Fibroblast of skin of left quadriceps (primary cell): ENCODE results near the gene CEACAM7.

Source experiments
- DNase-seq, 2 experiments: peaks; one replicate each; pipeline ENCODE4 v3.0.0-alpha.2; 2013; ENCODE audit warnings: low read depth in 2 of 2

Gene CEACAM7

GRCh38 chr19:41700381-41701195 lies 12.5 kb upstream of the CEACAM7 start:
- DNase-seq: no peak

DNA sequence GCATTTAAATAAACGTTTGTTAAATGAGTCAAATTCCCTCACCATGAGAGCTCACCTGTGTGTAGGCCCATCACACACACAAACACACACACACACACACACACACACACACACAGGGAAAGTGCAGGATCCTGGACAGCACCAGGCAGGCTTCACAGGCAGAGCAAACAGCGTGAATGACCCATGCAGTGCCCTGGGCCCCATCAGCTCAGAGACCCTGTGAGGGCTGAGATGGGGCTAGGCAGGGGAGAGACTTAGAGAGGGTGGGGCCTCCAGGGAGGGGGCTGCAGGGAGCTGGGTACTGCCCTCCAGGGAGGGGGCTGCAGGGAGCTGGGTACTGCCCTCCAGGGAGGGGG lies 11.9 kb upstream of the CEACAM7 start:
- DNase-seq: no peak

DNA sequence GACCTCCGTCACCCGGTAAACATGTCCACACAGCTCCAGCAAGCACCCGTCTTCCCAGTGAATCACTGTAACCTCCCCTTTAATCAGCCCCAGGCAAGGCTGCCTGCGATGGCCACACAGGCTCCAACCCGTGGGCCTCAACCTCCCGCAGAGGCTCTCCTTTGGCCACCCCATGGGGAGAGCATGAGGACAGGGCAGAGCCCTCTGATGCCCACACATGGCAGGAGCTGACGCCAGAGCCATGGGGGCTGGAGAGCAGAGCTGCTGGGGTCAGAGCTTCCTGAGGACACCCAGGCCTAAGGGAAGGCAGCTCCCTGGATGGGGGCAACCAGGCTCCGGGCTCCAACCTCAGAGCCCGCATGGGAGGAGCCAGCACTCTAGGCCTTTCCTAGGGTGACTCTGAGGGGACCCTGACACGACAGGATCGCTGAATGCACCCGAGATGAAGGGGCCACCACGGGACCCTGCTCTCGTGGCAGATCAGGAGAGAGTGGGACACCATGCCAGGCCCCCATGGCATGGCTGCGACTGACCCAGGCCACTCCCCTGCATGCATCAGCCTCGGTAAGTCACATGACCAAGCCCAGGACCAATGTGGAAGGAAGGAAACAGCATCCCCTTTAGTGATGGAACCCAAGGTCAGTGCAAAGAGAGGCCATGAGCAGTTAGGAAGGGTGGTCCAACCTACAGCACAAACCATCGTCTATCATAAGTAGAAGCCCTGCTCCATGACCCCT lies 11.3 kb upstream of the CEACAM7 start:
- no peak for DNase-seq

DNA sequence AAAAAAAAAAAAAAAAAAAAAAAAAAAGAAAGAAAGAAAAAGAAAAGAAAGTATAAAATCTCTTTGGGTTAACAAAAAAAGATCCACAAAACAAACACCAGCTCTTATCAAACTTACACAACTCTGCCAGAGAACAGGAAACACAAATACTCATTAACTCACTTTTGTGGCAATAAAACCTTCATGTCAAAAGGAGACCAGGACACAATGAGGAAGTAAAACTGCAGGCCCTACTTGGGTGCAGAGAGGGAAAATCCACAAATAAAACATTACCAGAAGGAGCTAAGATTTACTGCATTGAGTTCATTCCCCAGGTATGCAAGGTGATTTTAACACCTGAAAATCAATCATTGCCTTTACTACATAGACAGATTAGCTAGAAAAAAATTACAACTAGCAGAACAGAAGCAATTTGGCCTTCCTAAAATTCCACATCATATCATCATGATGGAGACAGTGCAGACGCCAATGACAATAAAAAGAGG lies 10.7 kb upstream of the CEACAM7 start:
- no peak for DNase-seq

DNA sequence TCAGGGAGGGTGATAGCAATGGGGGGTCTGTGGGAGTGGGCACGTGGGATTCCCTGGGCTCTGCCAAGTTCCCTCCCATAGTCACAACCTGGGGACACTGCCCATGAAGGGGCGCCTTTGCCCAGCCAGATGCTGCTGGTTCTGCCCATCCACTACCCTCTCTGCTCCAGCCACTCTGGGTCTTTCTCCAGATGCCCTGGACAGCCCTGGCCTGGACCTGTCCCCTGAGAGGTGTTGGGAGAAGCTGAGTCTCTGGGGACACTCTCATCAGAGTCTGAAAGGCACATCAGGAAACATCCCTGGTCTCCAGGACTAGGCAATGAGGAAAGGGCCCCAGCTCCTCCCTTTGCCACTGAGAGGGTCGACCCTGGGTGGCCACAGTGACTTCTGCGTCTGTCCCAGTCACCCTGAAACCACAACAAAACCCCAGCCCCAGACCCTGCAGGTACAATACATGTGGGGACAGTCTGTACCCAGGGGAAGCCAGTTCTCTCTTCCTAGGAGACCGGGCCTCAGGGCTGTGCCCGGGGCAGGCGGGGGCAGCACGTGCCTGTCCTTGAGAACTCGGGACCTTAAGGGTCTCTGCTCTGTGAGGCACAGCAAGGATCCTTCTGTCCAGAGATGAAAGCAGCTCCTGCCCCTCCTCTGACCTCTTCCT lies 9.3 kb upstream of the CEACAM7 start:
- DNase-seq: no peak

DNA sequence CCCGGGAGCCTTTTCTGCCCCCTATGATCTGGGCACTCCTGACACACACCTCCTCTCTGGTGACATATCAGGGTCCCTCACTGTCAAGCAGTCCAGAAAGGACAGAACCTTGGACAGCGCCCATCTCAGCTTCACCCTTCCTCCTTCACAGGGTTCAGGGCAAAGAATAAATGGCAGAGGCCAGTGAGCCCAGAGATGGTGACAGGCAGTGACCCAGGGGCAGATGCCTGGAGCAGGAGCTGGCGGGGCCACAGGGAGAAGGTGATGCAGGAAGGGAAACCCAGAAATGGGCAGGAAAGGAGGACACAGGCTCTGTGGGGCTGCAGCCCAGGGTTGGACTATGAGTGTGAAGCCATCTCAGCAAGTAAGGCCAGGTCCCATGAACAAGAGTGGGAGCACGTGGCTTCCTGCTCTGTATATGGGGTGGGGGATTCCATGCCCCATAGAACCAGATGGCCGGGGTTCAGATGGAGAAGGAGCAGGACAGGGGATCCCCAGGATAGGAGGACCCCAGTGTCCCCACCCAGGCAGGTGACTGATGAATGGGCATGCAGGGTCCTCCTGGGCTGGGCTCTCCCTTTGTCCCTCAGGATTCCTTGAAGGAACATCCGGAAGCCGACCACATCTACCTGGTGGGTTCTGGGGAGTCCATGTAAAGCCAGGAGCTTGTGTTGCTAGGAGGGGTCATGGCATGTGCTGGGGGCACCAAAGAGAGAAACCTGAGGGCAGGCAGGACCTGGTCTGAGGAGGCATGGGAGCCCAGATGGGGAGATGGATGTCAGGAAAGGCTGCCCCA lies 8.5 kb upstream of the CEACAM7 start:
- no peak for DNase-seq

DNA sequence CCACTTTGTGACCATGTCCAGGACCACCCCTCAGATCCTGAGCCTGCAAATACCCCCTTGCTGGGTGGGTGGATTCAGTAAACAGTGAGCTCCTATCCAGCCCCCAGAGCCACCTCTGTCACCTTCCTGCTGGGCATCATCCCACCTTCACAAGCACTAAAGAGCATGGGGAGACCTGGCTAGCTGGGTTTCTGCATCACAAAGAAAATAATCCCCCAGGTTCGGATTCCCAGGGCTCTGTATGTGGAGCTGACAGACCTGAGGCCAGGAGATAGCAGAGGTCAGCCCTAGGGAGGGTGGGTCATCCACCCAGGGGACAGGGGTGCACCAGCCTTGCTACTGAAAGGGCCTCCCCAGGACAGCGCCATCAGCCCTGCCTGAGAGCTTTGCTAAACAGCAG lies 7.7 kb upstream of the CEACAM7 start:
- DNase-seq: no peak

DNA sequence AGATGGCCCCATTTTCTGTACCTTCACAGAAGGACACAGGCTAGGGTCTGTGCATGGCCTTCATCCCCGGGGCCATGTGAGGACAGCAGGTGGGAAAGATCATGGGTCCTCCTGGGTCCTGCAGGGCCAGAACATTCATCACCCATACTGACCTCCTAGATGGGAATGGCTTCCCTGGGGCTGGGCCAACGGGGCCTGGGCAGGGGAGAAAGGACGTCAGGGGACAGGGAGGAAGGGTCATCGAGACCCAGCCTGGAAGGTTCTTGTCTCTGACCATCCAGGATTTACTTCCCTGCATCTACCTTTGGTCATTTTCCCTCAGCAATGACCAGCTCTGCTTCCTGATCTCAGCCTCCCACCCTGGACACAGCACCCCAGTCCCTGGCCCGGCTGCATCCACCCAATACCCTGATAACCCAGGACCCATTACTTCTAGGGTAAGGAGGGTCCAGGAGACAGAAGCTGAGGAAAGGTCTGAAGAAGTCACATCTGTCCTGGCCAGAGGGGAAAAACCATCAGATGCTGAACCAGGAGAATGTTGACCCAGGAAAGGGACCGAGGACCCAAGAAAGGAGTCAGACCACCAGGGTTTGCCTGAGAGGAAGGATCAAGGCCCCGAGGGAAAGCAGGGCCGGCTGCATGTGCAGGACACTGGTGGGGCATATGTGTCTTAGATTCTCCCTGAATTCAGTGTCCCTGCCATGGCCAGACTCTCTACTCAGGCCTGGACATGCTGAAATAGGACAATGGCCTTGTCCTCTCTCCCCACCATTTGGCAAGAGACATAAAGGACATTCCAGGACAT lies 7.0 kb upstream of the CEACAM7 start:
- DNase-seq: no peak

- no peak for DNase-seq
Measured at GRCh38 chr19:41694196-41694595, 6.1 kb upstream of the CEACAM7 start.

- DNase-seq: no peak
Measured at GRCh38 chr19:41691268-41691970, 3.3 kb upstream of the CEACAM7 start.

DNA sequence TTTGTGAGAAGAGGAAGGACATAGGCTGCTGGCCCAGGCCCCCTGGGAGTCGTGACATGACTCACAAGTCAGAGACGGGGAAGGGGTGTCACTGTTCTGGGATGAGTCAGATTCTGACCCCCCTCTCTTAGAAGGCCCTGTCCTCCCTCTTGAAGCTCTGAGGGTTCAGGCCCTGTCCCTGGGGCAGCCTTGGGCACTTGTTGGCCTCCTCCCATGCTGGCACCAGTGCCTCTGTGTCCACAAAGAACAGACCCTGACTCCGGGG lies 2.7 kb upstream of the CEACAM7 start:
- no peak for DNase-seq

DNA sequence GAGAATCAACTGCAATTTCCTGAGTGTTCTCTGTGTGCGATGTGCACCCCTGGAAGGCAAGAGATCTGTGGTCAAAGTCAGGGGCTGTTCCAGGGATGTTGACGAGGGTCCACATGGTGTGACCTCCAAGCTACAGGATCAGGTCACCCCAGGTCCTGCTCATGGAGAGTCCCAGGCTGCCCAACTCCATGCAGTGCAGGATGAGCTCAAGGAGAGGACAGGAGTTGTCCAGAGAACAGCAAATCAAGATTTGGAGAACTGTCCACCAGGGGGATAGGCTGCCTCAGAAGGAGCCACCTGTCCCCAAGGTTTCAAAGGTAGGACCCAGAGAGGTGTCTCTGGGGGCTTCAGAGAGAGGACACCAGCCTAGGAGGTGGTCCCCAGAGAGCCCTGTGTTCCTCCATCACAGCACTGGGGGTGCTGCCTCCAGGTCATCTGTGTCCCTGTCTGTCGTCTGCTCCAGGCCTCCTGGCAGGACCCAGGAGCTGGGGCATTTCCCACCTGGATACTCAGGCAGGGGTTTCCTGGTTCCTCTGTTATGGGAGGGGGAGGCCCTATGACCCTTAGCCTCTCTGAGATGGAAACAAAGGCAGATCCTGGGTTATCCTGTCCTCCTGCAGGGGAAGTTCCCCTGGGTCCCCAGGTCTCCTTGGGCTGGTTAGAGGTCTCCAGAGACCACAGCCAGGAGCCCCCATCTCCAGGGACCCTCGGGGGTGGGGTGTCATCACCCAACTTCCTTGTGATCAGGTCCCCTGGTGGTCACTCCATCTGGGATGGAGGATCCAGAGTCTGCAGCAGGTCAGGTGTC lies 2.1 kb upstream of the CEACAM7 start:
- DNase-seq: no peak

GRCh38 chr19:41688687-41689086 lies 617 bp upstream of the CEACAM7 start:
- DNase-seq: no peak

- DNase-seq: no peak
Measured at GRCh38 chr19:41687419-41687818, 651 bp downstream of the CEACAM7 start.

DNA sequence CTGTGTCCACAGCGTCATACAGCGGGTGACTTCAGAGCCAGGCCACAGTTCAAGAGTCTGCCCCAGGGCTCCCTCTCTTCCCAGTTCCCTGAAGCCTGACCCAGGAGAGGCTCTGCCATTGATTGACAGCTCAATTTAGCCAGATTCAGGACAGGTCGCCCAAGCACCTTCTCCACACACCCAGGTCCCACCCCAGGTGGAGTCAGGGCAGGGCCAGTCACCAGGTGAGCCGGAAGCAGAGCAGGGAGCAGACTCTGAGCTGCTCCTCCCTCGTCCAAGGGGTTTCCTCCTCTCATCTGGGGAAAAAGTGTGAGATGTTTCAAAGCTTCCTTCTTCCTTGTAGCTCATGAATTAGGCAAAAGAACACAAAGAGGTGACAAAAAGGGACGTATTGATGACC lies 5.6 kb downstream of the CEACAM7 start:
- no peak for DNase-seq

DNA sequence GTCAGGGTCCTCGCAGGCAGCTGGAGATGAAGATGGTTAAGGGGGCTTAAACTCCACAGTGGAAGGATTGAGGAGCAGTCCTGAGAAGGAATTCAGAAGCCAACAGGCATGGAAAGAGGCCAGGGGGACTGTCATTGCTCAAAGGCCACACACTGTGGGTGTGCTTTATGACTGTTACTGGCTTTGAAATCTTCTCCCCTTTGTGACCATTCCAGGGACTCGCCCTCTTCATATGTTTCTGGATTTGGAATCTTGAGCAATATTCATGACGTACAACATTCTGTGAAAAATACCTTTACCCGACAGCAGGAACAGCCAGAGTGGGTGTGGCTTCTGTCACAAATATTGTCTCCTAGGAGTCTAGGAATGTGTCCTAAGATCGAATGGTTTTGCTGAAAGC lies 16.6 kb downstream of the CEACAM7 start:
- DNase-seq: no peak

DNA sequence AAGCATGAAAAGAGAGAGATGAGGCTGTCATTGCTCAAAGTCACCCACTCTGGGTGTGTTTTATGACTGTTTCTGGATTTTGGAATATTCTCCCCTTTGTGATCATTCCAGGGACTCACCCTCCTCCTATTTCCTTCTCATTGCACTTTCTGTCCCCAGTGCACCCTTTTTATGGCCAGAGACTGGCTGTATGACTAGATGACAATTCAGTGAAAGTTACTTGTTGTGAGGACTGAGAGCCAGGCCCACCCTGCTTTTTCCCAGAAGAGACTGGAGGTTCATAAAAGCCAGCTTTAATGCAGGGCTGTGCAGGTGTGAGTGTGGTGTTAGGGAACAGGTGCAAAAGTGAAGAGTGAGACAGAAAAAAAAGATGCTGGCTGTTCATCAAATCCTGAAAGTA lies 17.3 kb downstream of the CEACAM7 start:
- no peak for DNase-seq

DNA sequence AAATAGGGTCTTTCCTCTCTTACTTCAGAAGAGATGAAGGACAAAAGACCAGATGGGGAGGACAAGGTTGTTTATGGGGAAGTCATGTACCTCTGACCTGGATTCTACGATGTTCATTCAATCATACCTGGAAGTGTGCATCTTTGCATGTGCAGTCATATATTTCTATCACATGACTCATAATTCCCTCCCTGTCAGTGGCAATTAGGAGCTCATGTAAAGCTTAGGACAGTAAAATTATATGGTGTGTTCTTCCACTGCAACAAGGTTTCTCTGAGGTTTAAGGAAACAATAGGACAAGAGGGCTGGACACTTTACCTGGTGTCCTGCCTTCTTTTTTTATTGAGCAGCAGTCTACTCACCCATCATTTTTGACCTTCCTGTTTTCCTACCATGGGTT lies 19.8 kb downstream of the CEACAM7 start:
- no peak for DNase-seq

DNA sequence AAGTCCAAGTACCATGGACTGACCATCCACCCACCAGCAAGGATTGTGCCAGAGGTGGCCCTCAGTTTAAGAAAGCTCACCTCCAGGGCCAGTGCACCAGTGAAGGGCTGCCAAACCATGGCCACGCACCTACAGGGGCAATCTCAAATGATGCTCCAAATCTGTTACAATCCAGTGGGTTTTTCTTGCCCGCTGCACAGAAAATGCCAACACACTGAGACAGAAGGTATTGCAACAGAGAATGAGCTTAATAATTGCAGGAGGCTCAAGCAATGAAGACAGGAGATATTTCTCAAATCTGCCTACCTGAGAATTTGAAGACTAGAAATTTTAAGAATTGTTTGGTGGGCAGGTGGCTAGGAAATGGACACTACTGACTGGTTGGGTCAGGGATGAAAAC lies 22.0 kb downstream of the CEACAM7 start:
- DNase-seq: no peak

GRCh38 chr19:41657157-41657556 lies 30.9 kb downstream of the CEACAM7 start:
- no peak for DNase-seq
